ENCODE measurements around the gene MBD1.
A peak's percentile ranks its signal among the peaks of the same experiment; 100 is the strongest.
"Not testable (repeated sequence)": the region's sequence is repeated elsewhere in the genome, so short reads cannot be mapped to it uniquely, and the experiment has no call there.

MBD1 gene

GRCh38 chr18:50281295-50281971 is at the start of gene MBD1:
TSS of gene MBD1 (minus strand) at chr18:50281523. CDS start at chr18:50279992, 1,531 bp downstream.
- DNase-seq, result peak; percentile 99

GRCh38 chr18:50330176-50330575 is 48.9 kb upstream of the MBD1 start:
- DNase-seq, result no peak

GRCh38 chr18:50327983-50328382 is 46.7 kb upstream of the MBD1 start:
- DNase-seq, result no peak

GRCh38 chr18:50320719-50321118 is 39.4 kb upstream of the MBD1 start:
- DNase-seq, result no peak

GRCh38 chr18:50315100-50315871 is 34.0 kb upstream of the MBD1 start:
- no peak for DNase-seq

GRCh38 chr18:50313873-50314460 is 32.6 kb upstream of the MBD1 start:
- DNase-seq, result no peak

- DNase-seq, result no peak
These were observed 31.8 kb upstream of the MBD1 start for GRCh38 chr18:50313031-50313607.

GRCh38 chr18:50312296-50313030 is 31.1 kb upstream of the MBD1 start:
- DNase-seq, result no peak

- no peak for DNase-seq
These were observed 30.3 kb upstream of the MBD1 start for GRCh38 chr18:50311650-50312049.

GRCh38 chr18:50310080-50310479 is 28.8 kb upstream of the MBD1 start:
- no peak for DNase-seq

- not testable (repeated sequence) for DNase-seq
These were observed 27.5 kb upstream of the MBD1 start for GRCh38 chr18:50308851-50309250.

- DNase-seq, result peak; percentile 84
These were observed 26.6 kb upstream of the MBD1 start for GRCh38 chr18:50307738-50308470.

GRCh38 chr18:50307400-50307737 is 26.0 kb upstream of the MBD1 start:
- no peak for DNase-seq

- DNase-seq, result no peak
These were observed 25.6 kb upstream of the MBD1 start for GRCh38 chr18:50306944-50307343.

GRCh38 chr18:50301074-50301473 is 19.8 kb upstream of the MBD1 start:
- no peak for DNase-seq

GRCh38 chr18:50299626-50300388 is 18.5 kb upstream of the MBD1 start:
- DNase-seq, result no peak

- DNase-seq, result no peak
These were observed 17.3 kb upstream of the MBD1 start for GRCh38 chr18:50298443-50299284.

GRCh38 chr18:50297621-50298442 is 16.5 kb upstream of the MBD1 start:
- DNase-seq, result no peak

GRCh38 chr18:50293039-50293438 is 11.7 kb upstream of the MBD1 start:
- no peak for DNase-seq

GRCh38 chr18:50289108-50289443 is 7.8 kb upstream of the MBD1 start:
- DNase-seq, result no peak
